Right lobe of liver (tissue), 4 donors: ENCODE data around the gene PRPF19.

Source experiments
- CTCF ChIP-seq, 4 donors: fragments of 200-600 bp in 3 of 4; fragments of 450-650 bp in 1 of 4; IDR thresholded peaks; one replicate each; pipeline versions ENCODE4 v1.5.1 to v1.8.0; 2016 to 2022; ENCODE audit warnings: antibody characterized with exemption in 4 of 4, mild to moderate bottlenecking in 2 of 4
- POLR2A ChIP-seq: fragments of 450-650 bp; IDR thresholded peaks from one replicate; pipeline ENCODE4 v1.6.1; 2017; ENCODE audit warnings: antibody characterized with exemption, mild to moderate bottlenecking
- donor health status: DM: no; HTN: no; CAD: no.
- donor health status: DM: no; HTN: no; CAD: no.
- donor health status: DM: no; HTN: yes; CAD: no.

- no peak for TF ChIP-seq CTCF (IDR thresholded peaks at IDR 0.05)
- peak; percentile 87 for TF ChIP-seq POLR2A
Measured at GRCh38 chr11:60906132-60906972, at the start of gene PRPF19.
